ENCODE results near the gene TUBA4A.

- TF ChIP-seq CTCF (IDR thresholded peaks at IDR 0.05; ENCODE audit: control extremely low read depth in 1 of 3, insufficient read depth in 1 of 3, low read depth in 1 of 3, low read length in 3 of 3) (no peak), CEBPB (IDR thresholded peaks at IDR 0.05; ENCODE audit: low read depth, low read length) (no peak), SP1 (IDR thresholded peaks at IDR 0.05; ENCODE audit: low read depth, low read length) (no peak), EP300 (IDR thresholded peaks at IDR 0.05; ENCODE audit: borderline replicate concordance in 1 of 2, low read depth in 2 of 2, low read length in 2 of 2) (no peak), ZNF274 (IDR thresholded peaks at IDR 0.05; ENCODE audit: borderline replicate concordance, extremely low read depth, low read length) (no peak), YY1 (IDR thresholded peaks at IDR 0.05; ENCODE audit: low read depth, low read length) (no peak), SUZ12 (IDR thresholded peaks at IDR 0.05; ENCODE audit: low read length) (no peak), EZH2 (IDR thresholded peaks at IDR 0.05; ENCODE audit: low read depth, low read length, severe bottlenecking) (no peak), TAF1 (IDR thresholded peaks at IDR 0.05; ENCODE audit: low read depth, low read length) (no peak)
These were observed 19.3 kb upstream of the TUBA4A start for GRCh38 chr2:219272995-219273394.

All from H1 (cell line).